ENCODE measurements around the gene COLEC12. TPM values are rescaled to one million over a fixed set of nuclear protein-coding genes. Genes with fewer than 3 reads are reported as not detected.
"Not testable (repeated sequence)": the region's sequence is repeated elsewhere in the genome, so short reads cannot be mapped to it uniquely, and the experiment has no call there.

Gene COLEC12
- total and polyA plus RNA-seq, 2 experiments from 2014 or later, result 19.4 to 25.9 TPM

- Histone ChIP-seq H3K4me2 (ENCODE audit: unreplicated experiment) (no peak overlapping the region), H3F3A (ENCODE audit: insufficient read depth) (peaks cover 10% of the 10 kb centered on the region; the same call in 1 of the 2 replicates), H3K27ac (no peak overlapping the region), H2AFZ (no peak overlapping the region), H3K9ac (no peak overlapping the region), H3K36me3 (ENCODE audit: low read depth) (no peaks in the 10 kb centered on the region), H3K4me3 (no peak overlapping the region), H3K4me1 (ENCODE audit: insufficient read depth) (peaks cover 6% of the 10 kb centered on the region), H3K9me2 (ENCODE audit: insufficient read depth) (no peaks in the 10 kb centered on the region), H3K27me3 (replicated peaks; ENCODE audit: insufficient read depth) (no peaks in the 10 kb centered on the region), H3K79me2 (ENCODE audit: insufficient read depth) (no peaks in the 10 kb centered on the region), H3K9me3 (ENCODE audit: low read depth) (no peaks in the 10 kb centered on the region), H4K20me1 (ENCODE audit: insufficient read depth) (no peaks in the 10 kb centered on the region)
- DNase-seq, result no peak
- TF ChIP-seq EZH2 (IDR thresholded peaks at IDR 0.05; ENCODE audit: insufficient read depth, poor library complexity, severe bottlenecking), result no peak
- TF ChIP-seq EZH2phosphoT487 (IDR thresholded peaks at IDR 0.05; ENCODE audit: insufficient read depth, low read depth), result no peak
- in situ Hi-C loops (cut with MboI), result no loop called here
- 71 to 73% methylated on average over 4 of the region's 4 CpGs for WGBS, 2 experiments (ENCODE audit: low coverage in 1 of 2, low lambda C conversion rate in 2 of 2, missing lambda C conversion rate in 2 of 2)
Measured at GRCh38 chr18:312415-312814, 188.1 kb downstream of the COLEC12 start.

- in situ Hi-C loops (cut with MboI), result no loop called here
- TF ChIP-seq EZH2 (IDR thresholded peaks at IDR 0.05; ENCODE audit: insufficient read depth, poor library complexity, severe bottlenecking) (no peak), EZH2phosphoT487 (IDR thresholded peaks at IDR 0.05; ENCODE audit: insufficient read depth, low read depth) (no peak)
- H3K27me3 ChIP-seq (replicated peaks; ENCODE audit: insufficient read depth), result no peaks in the 10 kb centered on the region
Measured at GRCh38 chr18:310042-310441, 190.5 kb downstream of the COLEC12 start.

GRCh38 chr18:308086-308485, 192.4 kb downstream of the COLEC12 start:
- H2AFZ ChIP-seq; H3K4me2 ChIP-seq (ENCODE audit: unreplicated experiment); H3K4me3 ChIP-seq; H4K20me1 ChIP-seq (ENCODE audit: insufficient read depth); H3F3A ChIP-seq (ENCODE audit: insufficient read depth); H3K79me2 ChIP-seq (ENCODE audit: insufficient read depth); DNase-seq; H3K27me3 ChIP-seq (replicated peaks; ENCODE audit: insufficient read depth); H3K9me3 ChIP-seq (ENCODE audit: low read depth); H3K9me2 ChIP-seq (ENCODE audit: insufficient read depth); H3K27ac ChIP-seq; H3K36me3 ChIP-seq (ENCODE audit: low read depth); in situ Hi-C loops (cut with MboI); H3K4me1 ChIP-seq (ENCODE audit: insufficient read depth); H3K9ac ChIP-seq: not testable (repeated sequence)
- WGBS, 2 experiments (ENCODE audit: low coverage in 1 of 2, low lambda C conversion rate in 2 of 2, missing lambda C conversion rate in 2 of 2), result 74 to 84% methylated on average over 4 of the region's 4 CpGs

More at GRCh38 chr18:310042-310441, 190.5 kb downstream of the COLEC12 start:
- H3K4me3 ChIP-seq, result no peak overlapping the region
- no peaks in the 10 kb centered on the region for H4K20me1 ChIP-seq (ENCODE audit: insufficient read depth)
- peaks cover 6% of the 10 kb centered on the region for H3K4me1 ChIP-seq (ENCODE audit: insufficient read depth)
- no peak for DNase-seq
- no peaks in the 10 kb centered on the region for H3K9me3 ChIP-seq (ENCODE audit: low read depth)
- peaks cover 10% of the 10 kb centered on the region; the same call in 1 of the 2 replicates for H3F3A ChIP-seq (ENCODE audit: insufficient read depth)
- no peak overlapping the region for H3K9ac ChIP-seq
- H2AFZ ChIP-seq, result no peak overlapping the region
- H3K36me3 ChIP-seq (ENCODE audit: low read depth), result no peaks in the 10 kb centered on the region
- no peak overlapping the region for H3K27ac ChIP-seq
- H3K79me2 ChIP-seq (ENCODE audit: insufficient read depth), result no peaks in the 10 kb centered on the region
- H3K4me2 ChIP-seq (ENCODE audit: unreplicated experiment), result no peak overlapping the region
- H3K9me2 ChIP-seq (ENCODE audit: insufficient read depth), result no peaks in the 10 kb centered on the region

GRCh38 chr18:306608-307255, 193.8 kb downstream of the COLEC12 start:
- DNase-seq, result no peak
- no peak overlapping the region for H3K4me3 ChIP-seq
- H3F3A ChIP-seq (ENCODE audit: insufficient read depth), result no peaks in the 10 kb centered on the region
- in situ Hi-C loops (cut with MboI), result no loop called here
- no peaks in the 10 kb centered on the region for H3K9me2 ChIP-seq (ENCODE audit: insufficient read depth)
- H3K4me1 ChIP-seq (ENCODE audit: insufficient read depth), result no peaks in the 10 kb centered on the region
- no peak overlapping the region for H3K4me2 ChIP-seq (ENCODE audit: unreplicated experiment)
- H2AFZ ChIP-seq, result no peak overlapping the region
- H3K27ac ChIP-seq, result no peak overlapping the region
- TF ChIP-seq EZH2phosphoT487 (IDR thresholded peaks at IDR 0.05; ENCODE audit: insufficient read depth, low read depth) (no peak), EZH2 (IDR thresholded peaks at IDR 0.05; ENCODE audit: insufficient read depth, poor library complexity, severe bottlenecking) (no peak)
- H3K79me2 ChIP-seq (ENCODE audit: insufficient read depth), result no peaks in the 10 kb centered on the region
- H4K20me1 ChIP-seq (ENCODE audit: insufficient read depth), result no peaks in the 10 kb centered on the region
- no peaks in the 10 kb centered on the region for H3K27me3 ChIP-seq (replicated peaks; ENCODE audit: insufficient read depth)
- 91 to 95% methylated on average over 7 of the region's 7 CpGs for WGBS, 2 experiments (ENCODE audit: low coverage in 1 of 2, low lambda C conversion rate in 2 of 2, missing lambda C conversion rate in 2 of 2)
- H3K36me3 ChIP-seq (ENCODE audit: low read depth), result no peaks in the 10 kb centered on the region
- H3K9ac ChIP-seq, result no peak overlapping the region
- no peaks in the 10 kb centered on the region for H3K9me3 ChIP-seq (ENCODE audit: low read depth)

- TF ChIP-seq EZH2phosphoT487 (IDR thresholded peaks at IDR 0.05; ENCODE audit: insufficient read depth, low read depth) (no peak), EZH2 (IDR thresholded peaks at IDR 0.05; ENCODE audit: insufficient read depth, poor library complexity, severe bottlenecking) (no peak)
- Histone ChIP-seq H3K9ac (no peak overlapping the region), H3K4me3 (no peak overlapping the region), H3K36me3 (ENCODE audit: low read depth) (no peaks in the 10 kb centered on the region), H3K4me2 (ENCODE audit: unreplicated experiment) (no peak overlapping the region), H3K27me3 (replicated peaks; ENCODE audit: insufficient read depth) (no peaks in the 10 kb centered on the region), H3K79me2 (ENCODE audit: insufficient read depth) (no peaks in the 10 kb centered on the region), H3K9me2 (ENCODE audit: insufficient read depth) (no peaks in the 10 kb centered on the region), H3K4me1 (ENCODE audit: insufficient read depth) (no peaks in the 10 kb centered on the region), H3K9me3 (ENCODE audit: low read depth) (no peaks in the 10 kb centered on the region), H3F3A (ENCODE audit: insufficient read depth) (no peaks in the 10 kb centered on the region), H4K20me1 (ENCODE audit: insufficient read depth) (no peaks in the 10 kb centered on the region), H3K27ac (no peak overlapping the region), H2AFZ (no peak overlapping the region)
- WGBS, 2 experiments (ENCODE audit: low coverage in 1 of 2, low lambda C conversion rate in 2 of 2, missing lambda C conversion rate in 2 of 2), result 10 to 14% methylated on average over 6 of the region's 6 CpGs
- DNase-seq, result peak; percentile 74
- in situ Hi-C loops (cut with MboI), result no loop called here
Measured at GRCh38 chr18:305003-305501, 195.4 kb downstream of the COLEC12 start.

All from GM23248 (cell line).